BJ (cell line): Measurements from ENCODE around the gene MPPED1. TPM values are rescaled to one million over a fixed set of nuclear protein-coding genes. Genes with fewer than 3 reads are reported as not detected.

Experiments
- CTCF ChIA-PET: fragments of 350-600 bp; formaldehyde crosslinking; extraction: SDS; loops from one replicate; lab custom pipeline; 2021; ENCODE audit warnings: antibody characterized with exemption, inconsistent platforms; lab: Yijun Ruan, JAX
- POLR2A ChIA-PET: fragments of 300-600 bp; sonication (Branson Sonifier 250); formaldehyde crosslinking; extraction: SDS; loops from one replicate; lab custom pipeline; 2021; ENCODE audit warnings: antibody characterized with exemption; lab: Charles Lee
- DNase-seq: peaks from one replicate; pipeline ENCODE4 v3.0.0-alpha.2; 2011; ENCODE audit warnings: low read depth
- H3K27me3 ChIP-seq: 2 replicates; pipeline ENCODE4 v1.6.0; 2011; ENCODE audit warnings: low read length; ENCODE audit not compliant: control insufficient read depth, insufficient read depth
- H3K36me3 ChIP-seq: 2 replicates; pipeline ENCODE4 v1.5.1; 2011; ENCODE audit warnings: low read length; ENCODE audit not compliant: control insufficient read depth, insufficient read depth
- H3K4me3 ChIP-seq: 2 replicates; pipeline ENCODE4 v1.5.1; 2011; ENCODE audit warnings: low read depth, mild to moderate bottlenecking, control low read depth, low read length
- CTCF ChIP-seq: IDR thresholded peaks from 2 replicates; pipeline ENCODE4 v1.5.1; 2011; ENCODE audit warnings: low read depth, mild to moderate bottlenecking, control low read depth, inconsistent platforms, low read length, moderate library complexity; ENCODE audit not compliant: insufficient read depth
- polyA plus RNA-seq: library from polyadenylated mRNA; depleted of rRNA; stranded (reverse); fragments of >200 nt; gene quantifications from 2 replicates; pipeline ENCODE4 v1.2.3, GENCODE V29; 2011

MPPED1 gene
- polyA plus RNA-seq, 1 experiment = not detected

- Histone ChIP-seq H3K36me3 (no peaks in the 10 kb centered on the region), H3K4me3 (no peak overlapping the region), H3K27me3 (peaks cover 4% of the 10 kb centered on the region; the same call in 1 of the 2 replicates)
- TF ChIP-seq CTCF = no peak
- ChIA-PET POLR2A (no interaction called here), CTCF (interaction anchor here (0.6 kb wide), 1 partner anchor 23 kb away, joined by 3 read pairs; no protein-coding TSS in a partner anchor)
- DNase-seq = no peak
Observed at GRCh38 chr22:43421046-43421665, 9.3 kb downstream of the MPPED1 start.

GRCh38 chr22:43421914-43422615, 10.3 kb downstream of the MPPED1 start:
- ChIA-PET CTCF (no interaction called here), POLR2A (no interaction called here)
- DNase-seq = no peak
- Histone ChIP-seq H3K4me3 (no peak overlapping the region), H3K27me3 (0 out of 2 replicates have a peak, but pooled peaks cover 2% of the 10 kb centered on the region), H3K36me3 (no peaks in the 10 kb centered on the region)
- no peak for TF ChIP-seq CTCF

GRCh38 chr22:43423046-43423445, 11.2 kb downstream of the MPPED1 start:
- Histone ChIP-seq H3K27me3 (peaks cover 1% of the 10 kb centered on the region; the same call in 1 of the 2 replicates), H3K36me3 (no peaks in the 10 kb centered on the region), H3K4me3 (no peak overlapping the region)
- ChIA-PET POLR2A (no interaction called here), CTCF (no interaction called here)
- TF ChIP-seq CTCF = no peak
- no peak for DNase-seq

GRCh38 chr22:43424201-43424600, 12.4 kb downstream of the MPPED1 start:
- Histone ChIP-seq H3K36me3 (no peaks in the 10 kb centered on the region), H3K4me3 (no peak overlapping the region), H3K27me3 (peaks cover 3% of the 10 kb centered on the region; the same call in 1 of the 2 replicates)
- ChIA-PET POLR2A (no interaction called here), CTCF (no interaction called here)
- DNase-seq = no peak
- no peak for TF ChIP-seq CTCF

GRCh38 chr22:43424666-43425630, 13.1 kb downstream of the MPPED1 start:
- Histone ChIP-seq H3K4me3 (no peak overlapping the region), H3K27me3 (peaks cover 3% of the 10 kb centered on the region; the same call in 1 of the 2 replicates), H3K36me3 (no peaks in the 10 kb centered on the region)
- no peak for DNase-seq
- ChIA-PET CTCF (no interaction called here), POLR2A (no interaction called here)
- no peak for TF ChIP-seq CTCF
